ENCODE results near the gene RPL11.

- TF ChIP-seq CTCF (IDR thresholded peaks at IDR 0.05 in 8 of 11, conservative IDR thresholded peaks at IDR 0.05 in 3 of 11) (no peak), POLR2AphosphoS5 (IDR thresholded peaks at IDR 0.05) (no peak), POLR2A (IDR thresholded peaks at IDR 0.05) (no peak)
Measured at GRCh38 chr1:23694371-23694770, 2.8 kb downstream of the RPL11 start.
